HG02610 (cell line): ENCODE data around the gene BATF.
A peak's percentile ranks its signal among the peaks of the same experiment; 100 is the strongest.
"Not testable (repeated sequence)": the region's sequence is repeated elsewhere in the genome, so short reads cannot be mapped to it uniquely, and the experiment has no call there.

ENCODE experiments used
- ATAC-seq: cut with Tn5 transposase; IDR thresholded peaks from one replicate; pipeline ENCODE4 v1.9.1; 2021; ENCODE audit warnings: mild to moderate bottlenecking, moderate library complexity; ENCODE audit not compliant: unreplicated experiment

Gene BATF, protein sequence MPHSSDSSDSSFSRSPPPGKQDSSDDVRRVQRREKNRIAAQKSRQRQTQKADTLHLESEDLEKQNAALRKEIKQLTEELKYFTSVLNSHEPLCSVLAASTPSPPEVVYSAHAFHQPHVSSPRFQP

DNA sequence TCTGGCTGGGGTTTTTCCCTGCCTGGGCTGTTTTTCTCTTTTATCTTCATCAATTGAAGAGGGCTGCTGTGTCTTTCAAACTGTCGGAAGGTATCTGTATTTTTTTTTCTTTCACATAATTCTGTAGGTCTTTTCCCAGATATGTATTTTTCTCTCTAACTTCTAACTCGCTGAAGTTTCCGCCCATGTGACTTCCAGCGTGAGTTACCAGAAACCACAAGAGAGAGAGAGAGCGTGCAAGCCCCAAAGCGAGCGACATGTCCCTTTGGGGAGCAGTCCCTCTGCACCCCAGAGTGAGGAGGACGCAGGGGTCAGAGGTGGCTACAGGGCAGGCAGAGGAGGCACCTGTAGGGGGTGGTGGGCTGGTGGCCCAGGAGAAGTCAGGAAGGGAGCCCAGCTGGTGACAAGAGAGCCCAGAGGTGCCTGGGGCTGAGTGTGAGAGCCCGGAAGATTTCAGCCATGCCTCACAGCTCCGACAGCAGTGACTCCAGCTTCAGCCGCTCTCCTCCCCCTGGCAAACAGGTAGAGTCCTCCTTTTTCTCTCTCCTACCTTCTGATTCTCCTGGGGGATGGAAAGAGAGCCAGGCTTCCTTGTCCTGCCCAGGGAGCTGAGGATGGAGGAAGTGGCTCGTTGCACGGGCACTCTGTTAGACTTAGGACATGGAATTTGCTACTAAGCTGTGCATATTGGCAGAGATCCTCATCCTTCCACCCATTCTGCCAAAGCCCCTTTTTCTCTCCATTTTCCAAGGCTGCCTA, at the start of gene BATF:
Gene BATF (plus strand): TSS at position 246 of the 759 bp plus-strand sequence. CDS start 214 bp downstream, at position 460.
- peak; percentile 60 for ATAC-seq

DNA sequence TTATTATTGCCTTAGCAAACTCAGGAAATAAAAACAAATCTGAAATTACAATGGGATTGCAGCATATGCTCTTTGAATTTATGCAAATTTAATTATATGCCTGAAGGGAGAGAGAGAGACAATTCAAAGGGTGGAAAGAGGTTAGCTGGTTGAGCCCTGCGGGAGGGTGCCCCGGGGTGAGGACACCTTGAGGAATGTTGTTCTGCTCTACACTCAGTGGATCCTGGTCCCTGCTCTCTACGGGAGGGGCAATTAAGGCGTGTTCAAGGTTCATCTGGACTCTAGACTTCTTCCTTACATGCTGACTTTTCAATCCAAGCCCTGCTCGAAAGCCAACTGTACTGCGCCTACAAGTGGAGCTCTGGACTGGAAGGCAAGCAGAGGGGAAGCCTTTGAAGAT, 48.1 kb upstream of the BATF start:
- ATAC-seq: not testable (repeated sequence)

DNA sequence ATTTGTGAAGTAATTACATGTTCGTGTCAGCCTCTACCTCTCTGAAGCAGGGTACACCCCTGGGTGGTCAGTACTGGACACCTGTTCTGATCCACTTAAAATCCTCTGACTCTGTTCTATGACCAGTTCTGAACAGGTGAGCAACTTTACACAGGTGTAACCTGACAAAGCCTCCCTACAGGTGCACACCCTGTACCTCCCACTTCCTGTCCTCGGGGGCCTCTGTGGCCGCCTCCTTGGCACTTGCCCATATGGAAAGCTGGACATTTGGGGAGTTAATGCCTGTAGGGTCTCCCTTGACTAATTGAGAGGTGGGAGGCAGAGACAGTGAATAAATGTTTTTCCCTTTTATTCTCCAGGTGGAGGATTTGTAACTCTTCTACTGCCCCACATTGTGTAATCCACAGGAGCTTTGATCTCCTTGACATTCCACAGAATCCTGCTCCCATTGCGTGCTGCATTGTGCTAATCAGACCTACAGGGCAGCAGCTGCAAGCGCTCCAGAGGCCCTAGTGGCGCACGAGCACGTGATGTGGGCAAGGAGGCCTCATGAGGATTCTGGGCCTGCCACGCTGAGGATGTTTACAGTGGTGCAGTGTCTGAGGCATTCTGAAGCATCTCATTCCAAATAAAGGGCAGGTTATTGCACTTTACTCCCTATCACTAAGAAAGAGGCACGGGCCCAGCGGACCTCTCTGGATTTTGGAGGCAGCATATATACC, 45.8 kb upstream of the BATF start:
- no peak for ATAC-seq

DNA sequence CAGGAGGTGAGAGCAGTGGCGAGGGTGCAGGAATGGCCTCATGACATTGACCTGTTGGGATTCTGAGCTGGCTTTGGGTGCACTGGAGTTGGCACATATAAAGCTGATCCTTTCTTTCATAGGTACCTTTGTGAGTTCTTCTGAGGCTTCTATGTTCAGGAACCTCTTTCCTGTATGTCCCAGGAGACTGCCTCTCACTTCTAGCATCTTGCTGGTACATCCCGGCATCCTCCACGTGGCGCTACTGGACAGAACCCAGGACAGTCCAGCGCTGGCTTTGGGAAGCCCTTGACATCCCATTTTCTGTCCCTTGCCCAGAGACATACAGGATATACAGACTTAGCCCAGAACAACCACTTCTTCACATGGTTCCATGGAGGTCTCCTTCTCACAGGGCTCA, 44.4 kb upstream of the BATF start:
- ATAC-seq: no peak

DNA sequence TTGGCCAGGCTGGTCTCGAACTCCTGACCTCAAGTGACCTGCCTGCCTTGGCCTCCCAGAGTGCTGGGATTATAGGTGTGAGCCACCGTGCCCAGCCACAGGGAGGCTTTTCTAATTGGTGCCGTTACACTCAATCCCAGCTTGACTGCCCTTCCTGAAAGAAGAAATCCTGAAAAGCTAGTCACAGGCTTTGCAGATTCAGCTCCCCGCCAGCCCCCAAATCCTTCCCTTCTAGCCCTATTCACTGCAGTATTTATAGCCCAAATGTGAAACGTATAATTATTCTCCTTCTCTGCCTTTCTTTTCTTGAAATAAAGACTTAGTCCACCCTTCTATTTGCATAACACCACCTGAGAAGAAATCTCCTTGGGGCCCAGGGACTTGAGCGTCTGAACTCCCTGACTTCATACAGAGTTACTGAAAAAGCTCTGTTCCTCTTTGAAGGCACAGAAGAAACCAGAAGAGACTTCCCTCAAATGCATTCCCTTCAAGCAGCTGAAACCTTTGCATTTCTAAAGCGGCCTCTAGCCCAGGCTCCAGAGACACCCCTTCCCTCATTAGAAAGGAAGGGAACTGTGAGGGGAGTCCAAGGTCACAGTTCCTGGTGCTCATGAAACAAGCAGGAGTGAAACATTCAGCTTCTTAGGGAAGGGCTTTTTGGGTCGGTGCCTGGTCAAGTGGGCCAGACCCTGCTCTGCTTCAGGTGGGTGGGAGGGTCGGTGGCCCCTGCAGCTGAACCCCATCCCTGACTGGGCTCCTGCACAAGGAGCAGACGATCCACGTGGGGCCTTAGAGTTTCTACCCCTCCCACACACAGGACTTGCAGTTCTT, 42.3 kb upstream of the BATF start:
- peak; percentile 66 for ATAC-seq

DNA sequence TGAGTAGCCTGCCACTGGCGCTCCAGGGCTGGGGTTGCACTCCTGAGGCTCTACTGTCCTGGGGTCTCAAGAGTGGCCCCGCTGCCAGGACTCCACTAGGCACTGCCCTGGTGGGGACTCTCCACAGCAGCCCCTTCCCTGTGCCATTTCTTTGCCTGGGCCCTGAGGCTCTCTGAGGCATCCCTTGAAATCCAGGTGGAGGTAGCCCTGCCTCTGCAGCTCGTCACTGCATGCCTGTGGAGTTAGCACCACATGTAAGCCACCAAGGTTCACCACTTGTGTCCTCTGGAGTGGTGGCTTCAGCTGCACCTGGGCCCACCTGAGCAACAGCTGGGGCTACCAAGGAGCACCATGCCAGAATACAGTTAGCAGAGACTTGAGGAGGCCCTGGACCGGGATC, 39.9 kb upstream of the BATF start:
- no peak for ATAC-seq

DNA sequence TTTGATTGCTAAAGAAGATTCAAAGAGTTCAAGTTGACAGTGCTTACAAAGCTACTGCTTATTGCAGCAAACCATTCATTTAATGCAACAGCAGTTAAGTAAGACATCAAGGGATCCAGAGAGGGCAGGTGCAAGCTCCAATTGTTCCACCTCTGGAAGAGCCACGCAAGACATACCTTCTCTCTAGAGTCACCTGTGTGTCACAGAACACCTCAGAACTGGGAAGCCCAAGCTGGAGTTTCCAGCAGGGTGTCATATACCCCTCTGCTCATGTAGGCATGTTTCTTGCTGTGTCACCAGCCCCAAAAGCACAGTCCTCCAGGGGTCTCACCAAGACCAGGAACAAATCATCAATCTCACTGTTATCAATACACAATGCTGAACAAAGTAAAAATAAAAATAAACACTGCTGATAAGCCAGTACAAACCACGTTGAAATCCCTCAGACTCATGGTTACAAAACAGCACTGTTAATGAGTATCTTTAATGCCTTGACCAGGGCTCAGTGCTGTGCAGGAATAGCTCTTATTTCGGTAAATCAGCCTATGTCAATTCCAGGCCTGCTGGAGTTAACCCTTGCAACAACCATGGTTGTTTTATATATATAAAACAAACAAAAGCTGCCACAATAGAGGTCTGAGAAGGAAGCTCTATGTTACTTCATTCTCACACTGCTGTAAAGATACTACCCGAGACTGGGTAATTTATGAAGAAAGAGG, 37.4 kb upstream of the BATF start:
- no peak for ATAC-seq

DNA sequence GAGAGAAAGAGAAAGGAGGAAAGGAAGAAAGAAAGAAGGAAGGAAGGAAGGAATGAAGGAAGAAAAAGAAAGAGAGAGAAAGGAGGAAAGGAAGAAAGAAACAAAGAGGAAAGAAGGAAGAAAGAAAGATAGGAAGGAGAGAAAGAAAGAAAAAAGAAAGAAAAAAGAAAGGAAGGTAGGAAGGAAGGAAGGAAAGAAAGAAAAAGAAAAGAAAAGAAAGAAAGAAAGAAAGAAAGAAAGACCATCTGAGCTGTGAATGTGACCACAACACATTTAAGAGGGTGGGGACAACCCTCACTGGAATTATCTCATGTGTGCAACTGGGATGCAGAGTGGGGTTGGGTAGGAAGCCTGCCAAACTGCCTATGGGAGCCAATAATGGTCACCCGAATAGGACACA, 36.0 kb upstream of the BATF start:
- no peak for ATAC-seq

DNA sequence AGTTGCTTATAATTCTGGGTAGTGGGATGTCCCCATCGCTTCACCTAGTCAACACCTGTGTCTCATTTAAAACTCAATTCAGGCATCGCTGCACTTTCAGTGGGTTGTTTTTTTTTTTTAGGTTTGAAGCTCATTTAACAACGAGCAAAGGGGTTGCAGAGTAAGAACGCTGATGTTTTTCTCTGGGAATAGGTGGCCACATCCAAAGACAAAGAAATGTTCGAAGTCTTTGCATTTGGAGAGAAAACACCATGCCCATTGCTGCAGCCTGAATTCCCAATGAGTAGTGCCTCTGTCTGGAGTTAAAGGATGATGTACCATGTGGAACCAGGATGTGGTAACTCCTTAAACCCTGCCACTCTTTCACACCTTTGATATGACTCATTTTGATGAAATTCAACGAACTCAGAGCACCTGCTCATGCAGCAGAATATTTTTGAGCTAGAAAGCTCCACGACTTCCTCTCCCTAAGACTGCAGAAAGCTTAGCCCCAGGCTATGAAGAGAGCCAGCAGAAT, 35.1 kb upstream of the BATF start:
- peak; percentile 78 for ATAC-seq

DNA sequence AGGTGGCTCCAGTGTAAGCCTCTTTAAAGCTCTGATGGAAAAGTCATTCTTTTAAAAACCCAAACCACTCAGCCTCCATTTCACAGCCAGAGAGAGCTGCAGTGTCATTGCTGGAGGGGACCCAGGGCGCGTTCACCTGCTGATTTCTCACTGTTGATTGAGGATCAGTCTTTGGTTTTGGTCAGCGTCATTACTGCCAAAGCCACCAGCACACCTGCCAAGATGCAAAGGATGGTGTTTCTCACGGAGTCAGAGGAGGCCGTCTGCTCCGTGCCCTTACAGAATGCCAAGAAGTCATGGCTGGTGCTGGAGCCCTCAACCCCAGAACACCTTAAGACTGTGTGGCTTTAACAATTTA, 32.8 kb upstream of the BATF start:
- no peak for ATAC-seq

DNA sequence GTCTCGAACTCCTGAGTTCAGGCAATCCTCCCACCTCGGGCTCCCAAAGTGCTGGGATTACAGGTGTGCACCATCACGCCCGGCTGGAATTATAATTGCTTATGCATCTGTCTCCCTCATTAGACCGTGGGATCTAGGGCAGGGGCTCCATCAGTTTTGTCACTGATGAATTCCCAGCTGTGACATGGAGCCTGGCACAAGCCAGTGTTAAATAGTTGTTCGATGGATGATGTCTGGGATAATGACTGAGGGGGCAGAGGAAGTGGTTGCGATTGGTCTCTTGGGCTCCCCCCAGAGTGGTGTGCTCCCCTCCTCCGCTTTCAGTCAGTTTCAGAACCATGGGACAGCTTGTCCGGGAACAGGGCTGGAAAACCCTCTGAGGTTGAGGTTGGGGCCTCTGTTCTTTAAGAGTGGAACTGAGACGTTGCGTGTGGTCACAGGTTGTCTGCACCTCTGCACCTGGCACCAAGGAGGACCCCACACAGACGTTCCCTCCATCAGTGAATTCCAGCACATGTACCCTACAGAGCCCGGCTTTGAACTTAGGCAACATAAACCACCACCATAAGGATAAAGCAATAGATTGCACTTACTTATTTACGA, 30.8 kb upstream of the BATF start:
- no peak for ATAC-seq

DNA sequence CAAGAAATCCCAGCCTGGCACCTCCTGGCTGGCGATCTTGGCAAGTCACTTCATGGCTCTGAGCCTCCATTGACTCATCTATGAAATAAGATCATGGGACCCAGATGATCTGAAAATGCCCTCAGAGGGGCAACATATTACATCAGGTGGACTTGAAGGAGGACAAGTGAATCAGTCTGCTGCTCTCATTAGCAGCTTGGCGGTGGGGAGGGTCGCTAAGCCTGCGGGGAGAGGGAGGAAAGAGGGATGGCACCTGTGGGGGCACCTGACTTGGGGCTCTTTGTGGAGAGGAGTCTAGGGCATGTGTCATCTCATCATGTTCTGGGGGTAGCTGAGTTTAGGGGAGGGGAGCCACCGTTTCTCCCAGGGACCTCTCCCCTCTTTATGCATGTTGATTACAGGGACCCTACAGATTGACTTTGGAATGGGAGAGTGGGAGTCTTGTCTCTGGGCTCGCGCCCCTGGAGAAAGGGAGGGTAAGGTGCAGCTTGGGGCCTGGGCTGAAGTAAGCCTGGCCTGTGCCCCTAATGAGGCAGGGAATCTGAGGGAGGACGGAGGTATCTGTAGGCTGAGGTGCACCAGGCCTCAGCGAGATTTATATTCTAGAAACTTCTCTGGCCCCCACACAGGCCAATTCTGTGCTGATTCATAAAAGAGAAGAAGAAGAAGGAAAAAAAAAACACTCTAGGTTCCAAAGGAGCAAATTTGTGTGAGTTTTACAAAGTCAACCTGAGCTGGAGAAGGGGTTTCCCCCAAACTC, 29.3 kb upstream of the BATF start:
- ATAC-seq: no peak

DNA sequence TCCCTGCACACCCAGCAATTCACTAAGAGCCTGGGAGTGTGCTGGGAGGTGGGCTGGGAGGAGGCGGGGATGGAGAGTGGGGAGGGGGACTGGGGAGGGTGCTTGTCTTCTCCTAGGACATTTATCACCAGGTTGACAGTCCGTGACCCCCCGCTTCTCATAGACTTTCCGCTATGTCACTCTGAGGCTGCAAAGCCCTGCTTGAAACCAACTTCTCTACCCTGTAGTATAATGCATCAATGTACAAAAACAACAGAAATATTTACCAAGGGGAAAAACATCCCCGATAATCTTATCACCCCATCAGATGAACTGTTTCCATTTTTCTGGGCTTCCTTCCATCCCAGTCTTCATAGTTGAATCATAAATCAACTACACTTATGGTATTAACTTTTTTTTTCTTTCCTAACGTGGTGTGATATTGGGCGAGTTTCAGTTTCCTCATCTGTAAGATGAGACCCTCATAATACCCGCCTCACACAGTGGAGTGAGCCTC, 28.6 kb upstream of the BATF start:
- ATAC-seq: no peak

DNA sequence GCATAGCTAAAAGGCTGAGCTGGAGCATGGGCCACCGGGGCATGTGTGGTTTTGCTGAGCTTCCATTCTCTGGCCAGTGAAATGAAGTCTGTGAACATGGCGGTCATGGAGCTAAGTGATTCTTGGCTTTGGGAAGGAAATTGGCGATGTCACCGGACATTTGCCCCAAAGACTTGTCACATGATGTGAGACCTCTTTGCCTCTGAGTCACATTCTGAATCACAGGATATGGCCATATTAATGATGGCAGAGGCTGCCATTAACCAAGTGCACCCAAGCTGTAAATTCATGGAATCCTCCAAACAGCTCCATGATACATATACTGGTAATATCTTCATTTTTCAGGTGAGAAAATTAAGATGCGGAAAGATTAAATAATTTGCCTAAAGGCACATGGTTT, 27.4 kb upstream of the BATF start:
- ATAC-seq: no peak

DNA sequence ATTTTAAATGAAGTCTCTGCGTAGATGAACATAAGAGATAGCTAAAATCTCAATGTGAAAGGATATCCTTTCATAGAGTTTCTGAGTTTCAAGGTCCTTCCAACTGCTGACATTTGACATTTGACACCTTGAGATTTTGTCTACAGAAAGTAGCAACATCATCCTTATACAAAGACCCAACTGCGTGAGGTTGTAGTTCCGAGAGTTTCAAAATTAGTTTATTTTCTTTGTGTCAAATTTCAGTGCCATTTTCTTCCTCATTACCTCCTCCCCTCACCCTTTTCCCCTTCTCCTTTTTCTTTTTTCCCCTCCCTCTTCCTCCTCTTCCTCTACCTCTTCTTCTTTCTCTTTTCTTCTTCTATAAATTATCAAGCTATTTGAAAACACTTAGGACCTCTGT, 26.9 kb upstream of the BATF start:
- no peak for ATAC-seq

DNA sequence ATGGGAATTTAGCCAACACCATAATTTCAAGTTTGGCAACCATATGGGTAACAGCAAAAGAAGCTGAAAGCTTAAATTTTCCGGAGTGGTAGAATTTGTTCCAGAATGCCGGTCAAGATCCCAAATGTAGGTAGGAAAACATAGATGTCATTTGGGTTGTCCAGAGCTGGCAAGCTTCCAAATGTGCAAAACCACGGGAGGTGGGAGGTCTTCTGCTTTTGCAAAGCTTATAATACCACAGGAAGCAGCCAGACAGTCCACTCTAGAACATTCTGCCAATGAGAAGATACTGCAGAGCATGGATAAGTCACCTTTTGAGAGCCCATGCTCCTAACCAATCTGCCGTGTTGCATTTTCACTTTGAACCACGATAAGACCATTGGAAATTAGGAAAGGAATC, 26.4 kb upstream of the BATF start:
- ATAC-seq: no peak

DNA sequence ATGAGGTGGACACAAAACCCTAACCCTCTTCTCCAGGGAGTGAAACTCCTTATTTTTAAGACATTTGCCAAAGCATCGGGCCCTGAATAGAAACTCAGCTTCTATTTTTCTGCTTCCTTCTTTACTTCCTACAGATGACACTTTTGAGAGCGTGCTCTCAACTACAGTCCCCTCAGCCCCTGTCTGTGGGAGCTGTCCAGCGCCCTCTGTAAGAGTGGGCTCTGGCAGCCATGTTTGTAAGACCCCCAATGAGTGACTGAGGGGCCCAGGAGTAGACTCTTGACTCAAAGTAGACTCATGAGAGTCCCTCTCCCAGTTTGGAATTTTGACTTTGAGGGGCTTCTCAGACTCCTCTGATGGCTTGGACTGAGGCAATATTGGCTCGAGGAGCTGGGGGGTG, 25.5 kb upstream of the BATF start:
- no peak for ATAC-seq

DNA sequence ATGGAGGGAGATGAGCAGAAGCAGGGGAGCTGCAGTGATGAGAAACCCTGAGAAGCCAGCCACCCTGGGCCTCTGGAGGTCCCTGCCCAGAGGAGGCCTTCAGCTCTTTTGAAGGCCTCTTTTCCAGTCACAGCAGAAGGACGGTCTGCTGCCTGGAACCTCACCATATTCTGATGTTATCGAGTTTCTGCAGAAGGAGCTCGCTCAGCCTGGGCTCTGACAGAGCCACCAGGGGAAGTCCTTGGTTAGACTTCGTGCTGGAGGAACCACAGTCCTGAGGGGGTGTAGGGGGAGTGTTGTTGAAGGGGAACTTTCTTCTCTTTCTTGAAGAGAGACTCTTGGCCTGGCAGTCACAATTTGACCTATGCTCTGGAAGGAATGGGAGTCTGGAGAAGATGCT, 25.1 kb upstream of the BATF start:
- ATAC-seq: peak; percentile 37

DNA sequence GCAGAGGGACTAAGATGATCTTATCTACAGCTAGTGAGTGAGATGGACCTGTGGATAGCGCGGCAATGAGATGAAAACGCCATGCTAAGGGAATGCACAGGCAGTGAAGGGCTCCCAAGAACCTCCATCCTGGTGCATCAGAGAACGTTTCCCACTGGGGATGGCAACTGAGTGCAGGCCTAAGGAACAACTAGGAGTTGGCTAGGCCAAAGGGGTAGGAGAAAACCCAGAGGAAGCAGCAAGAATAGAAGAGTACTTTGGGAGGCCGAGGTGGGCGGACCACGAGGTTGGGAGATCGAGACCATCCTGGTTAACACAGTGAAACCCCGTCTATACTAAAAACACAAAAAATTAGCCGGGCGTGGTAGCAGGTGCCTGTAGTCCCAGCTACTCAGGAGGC, 24.6 kb upstream of the BATF start:
- no peak for ATAC-seq
